GM12878 (cell line): Measurements from ENCODE around the gene EHBP1L1. TPM values are rescaled to one million over a fixed set of nuclear protein-coding genes. Genes with fewer than 3 reads are reported as not detected.

Experiments
- ATAC-seq: fragments of 200-7000 bp; cut with Tn5 transposase; 3 replicates; pipeline ENCODE4 v1.9.1; 2020; ENCODE audit warnings: mild to moderate bottlenecking, moderate library complexity
- BruUV-seq: library from RNA; stranded (reverse); fragments of 400-500 nt; replicated peaks from 2 replicates; lab custom pipeline; 2021; lab: Mats Ljungman, UMichigan
- CTCF ChIA-PET: fragments of 300-600 bp; sonication (Branson Sonifier 250); formaldehyde crosslinking; extraction: SDS; loops from one replicate; lab custom pipeline; 2021; ENCODE audit warnings: inconsistent platforms; lab: Yijun Ruan, JAX
- POLR2A ChIA-PET: fragments of 350-600 bp; formaldehyde crosslinking; extraction: SDS; loops from one replicate; lab custom pipeline; 2021; ENCODE audit warnings: inconsistent platforms; lab: Charles Lee
- RAD21 ChIA-PET: fragments of 300-600 bp; sonication (Branson Sonifier 250); formaldehyde crosslinking; loops from one replicate; lab custom pipeline; 2023; ENCODE audit warnings: antibody characterized with exemption; ENCODE audit not compliant: unreplicated experiment; lab: Charles Lee
- SMC1A ChIA-PET: fragments of 300-600 bp; sonication (Branson Sonifier 250); formaldehyde crosslinking; loops from one replicate; lab custom pipeline; 2023; ENCODE audit not compliant: unreplicated experiment, uncharacterized antibody; lab: Charles Lee
- DNase-seq: peaks from one replicate; pipeline ENCODE4 v3.0.0-alpha.2; 2011; ENCODE audit warnings: low read depth, low spot score
- FAIRE-seq: peaks from 3 replicates; lab custom pipeline; 2011; peaks lifted over from hg19 to GRCh38; lab: Jason Lieb, UNC
- H2AFZ ChIP-seq: 2 replicates; pipeline ENCODE4 v1.6.0; 2011; ENCODE audit warnings: low read depth, low read length, control low read depth; ENCODE audit not compliant: control insufficient read depth
- H3K27ac ChIP-seq: 2 replicates; pipeline ENCODE4 v1.5.1; 2011; ENCODE audit warnings: control low read depth; ENCODE audit not compliant: control insufficient read depth, insufficient read depth
- H3K27me3 ChIP-seq, 2 experiments: replicated peaks in 1 of 2; 2 replicates each; pipeline versions ENCODE4 v1.6.0 to v1.6.1; 2011; ENCODE audit warnings: low read length in 1 of 2; ENCODE audit not compliant: control insufficient read depth in 2 of 2, insufficient read depth in 2 of 2
- H3K36me3 ChIP-seq, 2 experiments: 2 replicates each; pipeline ENCODE4 v1.5.1; 2011; ENCODE audit warnings: low read length in 1 of 2; ENCODE audit not compliant: control insufficient read depth in 2 of 2, insufficient read depth in 2 of 2
- H3K4me1 ChIP-seq: 2 replicates; pipeline ENCODE4 v1.6.1; 2011; ENCODE audit warnings: mild to moderate bottlenecking, low read length, moderate library complexity, mixed read lengths; ENCODE audit not compliant: control insufficient read depth, insufficient read depth
- H3K4me2 ChIP-seq: 2 replicates; pipeline ENCODE4 v1.6.0; 2011; ENCODE audit warnings: control low read depth; ENCODE audit not compliant: control insufficient read depth, insufficient read depth
- H3K4me3 ChIP-seq: fragments of 200-600 bp; sonication (generic); 2 replicates; pipeline ENCODE4 v1.5.1; 2016
- H3K79me2 ChIP-seq: 2 replicates; pipeline ENCODE4 v1.6.0; 2011; ENCODE audit warnings: low read length; ENCODE audit not compliant: control insufficient read depth, insufficient read depth
- H3K9ac ChIP-seq: 2 replicates; pipeline ENCODE4 v1.8.0; 2011; ENCODE audit warnings: low read length, control low read depth, mixed read lengths; ENCODE audit not compliant: control insufficient read depth, insufficient read depth
- H3K9me3 ChIP-seq: replicated peaks from 3 replicates; pipeline ENCODE4 v1.5.1; 2011; ENCODE audit warnings: mild to moderate bottlenecking, low read length; ENCODE audit not compliant: control insufficient read depth, insufficient read depth
- H4K20me1 ChIP-seq: 2 replicates; pipeline ENCODE4 v1.6.0; 2011; ENCODE audit not compliant: control insufficient read depth, insufficient read depth
- CBX5 ChIP-seq: sonication (generic); IDR thresholded peaks from 2 replicates; pipeline ENCODE4 v1.6.1; 2016; ENCODE audit warnings: low read depth, moderate library complexity, mild to moderate bottlenecking, inconsistent platforms
- E4F1 ChIP-seq: fragments of 450-650 bp; IDR thresholded peaks from 2 replicates; pipeline ENCODE4 v1.6.1; 2018; ENCODE audit warnings: borderline replicate concordance, mild to moderate bottlenecking; ENCODE audit not compliant: partially characterized antibody
- FOXM1 ChIP-seq: IDR thresholded peaks from 2 replicates; pipeline ENCODE4 v1.6.1; 2012; ENCODE audit warnings: low read depth, mild to moderate bottlenecking, inconsistent platforms, low read length, moderate library complexity
- HDAC2 ChIP-seq: fragments of 200-600 bp; sonication (generic); IDR thresholded peaks from 2 replicates; pipeline ENCODE4 v1.6.1; 2017
- PML ChIP-seq: IDR thresholded peaks from 2 replicates; pipeline ENCODE4 v1.6.1; 2012; ENCODE audit warnings: low read length, inconsistent platforms
- RAD51 ChIP-seq: fragments of 450-650 bp; IDR thresholded peaks from 2 replicates; pipeline ENCODE4 v1.6.1; 2016; ENCODE audit warnings: moderate library complexity, mild to moderate bottlenecking, inconsistent platforms
- RB1 ChIP-seq: fragments of 450-650 bp; formaldehyde crosslinking; IDR thresholded peaks from 2 replicates; pipeline ENCODE4 v1.6.1; 2017; ENCODE audit warnings: mild to moderate bottlenecking, borderline replicate concordance
- SIN3A ChIP-seq: IDR thresholded peaks from 2 replicates; pipeline ENCODE4 v1.6.1; 2012; ENCODE audit warnings: low read depth, low read length, improper control_type of control experiment
- SKIL ChIP-seq: fragments of 450-650 bp; IDR thresholded peaks from 2 replicates; pipeline ENCODE4 v1.6.1; 2017; ENCODE audit warnings: mild to moderate bottlenecking, low read depth, inconsistent platforms; ENCODE audit not compliant: poor library complexity, severe bottlenecking
- SMARCA5 ChIP-seq: fragments of 450-650 bp; IDR thresholded peaks from 2 replicates; pipeline ENCODE4 v1.6.1; 2017; ENCODE audit warnings: mild to moderate bottlenecking
- TAF1 ChIP-seq: IDR thresholded peaks from 2 replicates; pipeline ENCODE4 v1.6.1; 2011; ENCODE audit warnings: mild to moderate bottlenecking, low read depth, low read length, borderline replicate concordance
- ZBTB11 ChIP-seq: fragments of 450-650 bp; formaldehyde crosslinking; IDR thresholded peaks from 2 replicates; pipeline ENCODE4 v1.5.0; 2022; ENCODE audit warnings: mild to moderate bottlenecking, missing genetic modification characterization
- ZNF622 ChIP-seq: fragments of 450-650 bp; IDR thresholded peaks from 2 replicates; pipeline ENCODE4 v1.6.1; 2017; ENCODE audit warnings: mild to moderate bottlenecking, inconsistent platforms
- whole genome bisulfite sequencing: methylation state at CpG from one replicate; pipeline ENCODE4 v1.1.6; 2016; ENCODE audit warnings: low lambda C conversion rate; ENCODE audit not compliant: insufficient replicate concordance, insufficient coverage; ENCODE audit errors: missing lambda C conversion rate; 5-methylcytosine and 5-hydroxymethylcytosine counted together
- in situ Hi-C: fragments of 300-500 bp; cut with MboI; formaldehyde crosslinking; loops from 9 replicates; pipeline ENCODE4 v1.14.3; 2018; ENCODE audit warnings: mixed read lengths
- intact Hi-C: fragments of 100-400 bp; cut with micrococcal nuclease; formaldehyde crosslinking; loops from one replicate; pipeline ENCODE4 v1.14.2; 2022; ENCODE audit not compliant: unreplicated experiment
- polyA plus RNA-seq, 11 experiments: library from polyadenylated mRNA; depleted of rRNA in 4 of 11; unstranded in 6 of 11; stranded (reverse) in 5 of 11; fragments of >200 nt; fragmentation: Nextera tagmentation in 4 of 11; fragmentation: Illumina TruSeq in 1 of 11; extraction: Ambion mirVana in 4 of 11; extraction: Trizol in 1 of 11; gene quantifications; 1 replicate in 1 of 11; 2 replicates in 10 of 11; pipeline versions ENCODE4 v1.2.1 to v1.2.3, GENCODE V29; 2011 to 2016; ENCODE audit warnings: inconsistent platforms in 2 of 11, missing spikeins in 2 of 11, low read depth in 1 of 11
- total RNA-seq, 4 experiments: library from RNA; depleted of rRNA in 3 of 4; stranded (reverse); fragments of >200 nt in 3 of 4; fragmentation: Illumina TruSeq in 1 of 4; extraction: Trizol in 1 of 4; gene quantifications; 2 replicates each; pipeline versions ENCODE4 v1.2.1 to v1.2.3, GENCODE V29; 2013 to 2021

Gene EHBP1L1
- total and polyA plus RNA-seq, 10 of the 15 experiments (the other 5 are each of a cell fraction or from before 2014, with no cell fraction given) = 0.06 to 99.4 (median 32.7) TPM

- H3K9me3 ChIP-seq = no peaks in the 10 kb centered on the region
- no peak for TF ChIP-seq HDAC2
- TF ChIP-seq SMARCA5 = no peak
- TF ChIP-seq CBX5 = no peak
- no peak for TF ChIP-seq SKIL
- no peak for TF ChIP-seq FOXM1
- no peak for TF ChIP-seq TAF1
- no peak for TF ChIP-seq ZNF622
- TF ChIP-seq E4F1 = no peak
- no peak for TF ChIP-seq RAD51
- TF ChIP-seq RB1 = no peak
- TF ChIP-seq SIN3A = no peak
- no peak for TF ChIP-seq PML
- TF ChIP-seq ZBTB11 = no peak
- TF ChIP-seq, all 136 proteins: peak for 0
- intact Hi-C loops = loop anchor here (5.0 kb wide), 1 partner anchor 154 kb away; no protein-coding TSS in a partner anchor
- no peak overlapping the region for H3K27ac ChIP-seq
- H3K4me2 ChIP-seq = peak overlapping the region; percentile 94
- FAIRE-seq = no peak
- no peak for DNase-seq
- peak overlapping the region; percentile 79 for H3K4me3 ChIP-seq
- ChIA-PET POLR2A (interaction anchor here (0.5 to 4.7 kb wide), 12 partner anchors 12 to 151 kb away, joined by 3 to 66 read pairs (median 6); partner anchors contain the start of genes PCNX3 and SCYL1), SMC1A (interaction anchor here (0.8 to 4.8 kb wide), 9 partner anchors 15 to 216 kb away, joined by 3 to 48 read pairs (median 4); partner anchors contain the start of genes PCNX3 and SIPA1), CTCF (interaction anchor here (0.7 to 5.5 kb wide), 10 partner anchors 10 to 288 kb away, joined by 3 to 89 read pairs (median 6); partner anchors contain the start of genes MUS81, PCNX3 and SIPA1), RAD21 (interaction anchor here (0.5 to 6.1 kb wide), 12 partner anchors 17 to 310 kb away, joined by 3 to 58 read pairs (median 6); partner anchors contain the start of genes MAP3K11, PCNX3 and POLA2)
- peaks cover 25% of the 10 kb centered on the region for H3K4me1 ChIP-seq
- BruUV-seq = no TSS peak
- no peak overlapping the region for H2AFZ ChIP-seq
- WGBS = 79% methylated on average over 8 of the region's 9 CpGs
- H3K79me2 ChIP-seq = peaks cover 61% of the 10 kb centered on the region
- H3K36me3 ChIP-seq = no peaks in the 10 kb centered on the region; a peak in 1 of 4 replicates
- no peaks in the 10 kb centered on the region for H3K27me3 ChIP-seq
- in situ Hi-C loops = no loop called here
- H4K20me1 ChIP-seq = no peaks in the 10 kb centered on the region
- peak overlapping the region; percentile 56 for H3K9ac ChIP-seq
- ATAC-seq = no peak
These were observed 4.4 kb upstream of the EHBP1L1 start for GRCh38 chr11:65571420-65571819.
